GM12878 (cell line): ENCODE results near the gene TICRR. TPM values are rescaled to one million over a fixed set of nuclear protein-coding genes. Genes with fewer than 3 reads are reported as not detected.

Experiments used
- ATAC-seq: fragments of 200-7000 bp; cut with Tn5 transposase; 3 replicates; pipeline ENCODE4 v1.9.1; 2020; ENCODE audit warnings: mild to moderate bottlenecking, moderate library complexity
- BruUV-seq: library from RNA; stranded (reverse); fragments of 400-500 nt; replicated peaks from 2 replicates; lab custom pipeline; 2021; lab: Mats Ljungman, UMichigan
- CTCF ChIA-PET: fragments of 300-600 bp; sonication (Branson Sonifier 250); formaldehyde crosslinking; extraction: SDS; loops from one replicate; lab custom pipeline; 2021; ENCODE audit warnings: inconsistent platforms; lab: Yijun Ruan, JAX
- POLR2A ChIA-PET: fragments of 350-600 bp; formaldehyde crosslinking; extraction: SDS; loops from one replicate; lab custom pipeline; 2021; ENCODE audit warnings: inconsistent platforms; lab: Charles Lee
- RAD21 ChIA-PET: fragments of 300-600 bp; sonication (Branson Sonifier 250); formaldehyde crosslinking; loops from one replicate; lab custom pipeline; 2023; ENCODE audit warnings: antibody characterized with exemption; ENCODE audit not compliant: unreplicated experiment; lab: Charles Lee
- SMC1A ChIA-PET: fragments of 300-600 bp; sonication (Branson Sonifier 250); formaldehyde crosslinking; loops from one replicate; lab custom pipeline; 2023; ENCODE audit not compliant: unreplicated experiment, uncharacterized antibody; lab: Charles Lee
- DNase-seq: peaks from one replicate; pipeline ENCODE4 v3.0.0-alpha.2; 2011; ENCODE audit warnings: low read depth, low spot score
- FAIRE-seq: peaks from 3 replicates; lab custom pipeline; 2011; peaks lifted over from hg19 to GRCh38; lab: Jason Lieb, UNC
- H2AFZ ChIP-seq: 2 replicates; pipeline ENCODE4 v1.6.0; 2011; ENCODE audit warnings: low read depth, low read length, control low read depth; ENCODE audit not compliant: control insufficient read depth
- H3K27ac ChIP-seq: 2 replicates; pipeline ENCODE4 v1.5.1; 2011; ENCODE audit warnings: control low read depth; ENCODE audit not compliant: control insufficient read depth, insufficient read depth
- H3K27me3 ChIP-seq, 2 experiments: replicated peaks in 1 of 2; 2 replicates each; pipeline versions ENCODE4 v1.6.0 to v1.6.1; 2011; ENCODE audit warnings: low read length in 1 of 2; ENCODE audit not compliant: control insufficient read depth in 2 of 2, insufficient read depth in 2 of 2
- H3K36me3 ChIP-seq, 2 experiments: 2 replicates each; pipeline ENCODE4 v1.5.1; 2011; ENCODE audit warnings: low read length in 1 of 2; ENCODE audit not compliant: control insufficient read depth in 2 of 2, insufficient read depth in 2 of 2
- H3K4me1 ChIP-seq: 2 replicates; pipeline ENCODE4 v1.6.1; 2011; ENCODE audit warnings: mild to moderate bottlenecking, low read length, moderate library complexity, mixed read lengths; ENCODE audit not compliant: control insufficient read depth, insufficient read depth
- H3K4me2 ChIP-seq: 2 replicates; pipeline ENCODE4 v1.6.0; 2011; ENCODE audit warnings: control low read depth; ENCODE audit not compliant: control insufficient read depth, insufficient read depth
- H3K4me3 ChIP-seq: fragments of 200-600 bp; sonication (generic); 2 replicates; pipeline ENCODE4 v1.5.1; 2016
- H3K79me2 ChIP-seq: 2 replicates; pipeline ENCODE4 v1.6.0; 2011; ENCODE audit warnings: low read length; ENCODE audit not compliant: control insufficient read depth, insufficient read depth
- H3K9ac ChIP-seq: 2 replicates; pipeline ENCODE4 v1.8.0; 2011; ENCODE audit warnings: low read length, control low read depth, mixed read lengths; ENCODE audit not compliant: control insufficient read depth, insufficient read depth
- H3K9me3 ChIP-seq: replicated peaks from 3 replicates; pipeline ENCODE4 v1.5.1; 2011; ENCODE audit warnings: mild to moderate bottlenecking, low read length; ENCODE audit not compliant: control insufficient read depth, insufficient read depth
- H4K20me1 ChIP-seq: 2 replicates; pipeline ENCODE4 v1.6.0; 2011; ENCODE audit not compliant: control insufficient read depth, insufficient read depth
- FOS ChIP-seq: IDR thresholded peaks from 3 replicates; pipeline ENCODE4 v1.6.1; 2011; ENCODE audit warnings: borderline replicate concordance; ENCODE audit not compliant: insufficient read length; ENCODE audit errors: extremely low read depth
- MTA2 ChIP-seq: fragments of 450-650 bp; IDR thresholded peaks from 2 replicates; pipeline ENCODE4 v1.6.1; 2016; ENCODE audit warnings: low read depth, mild to moderate bottlenecking, moderate library complexity
- NR2C1 ChIP-seq: fragments of 450-650 bp; IDR thresholded peaks from 2 replicates; pipeline ENCODE4 v1.6.1; 2017; ENCODE audit warnings: antibody characterized with exemption, mild to moderate bottlenecking, moderate library complexity
- SREBF2 ChIP-seq: IDR thresholded peaks from 2 replicates; pipeline ENCODE4 v1.6.1; 2012; ENCODE audit warnings: mild to moderate bottlenecking, low read length
- STAT1 ChIP-seq: fragments of 450-650 bp; conservative IDR thresholded peaks from 2 replicates; pipeline ENCODE4 v1.6.1; 2014; ENCODE audit warnings: antibody characterized with exemption, mild to moderate bottlenecking
- WGBS: methylation state at CpG from one replicate; pipeline ENCODE4 v1.1.6; 2016; ENCODE audit warnings: low lambda C conversion rate; ENCODE audit not compliant: insufficient replicate concordance, insufficient coverage; ENCODE audit errors: missing lambda C conversion rate; 5-methylcytosine and 5-hydroxymethylcytosine counted together
- in situ Hi-C: fragments of 300-500 bp; cut with MboI; formaldehyde crosslinking; loops from 9 replicates; pipeline ENCODE4 v1.14.3; 2018; ENCODE audit warnings: mixed read lengths
- intact Hi-C: fragments of 100-400 bp; cut with micrococcal nuclease; formaldehyde crosslinking; loops from one replicate; pipeline ENCODE4 v1.14.2; 2022; ENCODE audit not compliant: unreplicated experiment
- polyA plus RNA-seq, 11 experiments: library from polyadenylated mRNA; depleted of rRNA in 4 of 11; unstranded in 6 of 11; stranded (reverse) in 5 of 11; fragments of >200 nt; fragmentation: Nextera tagmentation in 4 of 11; fragmentation: Illumina TruSeq in 1 of 11; extraction: Ambion mirVana in 4 of 11; extraction: Trizol in 1 of 11; gene quantifications; 1 replicate in 1 of 11; 2 replicates in 10 of 11; pipeline versions ENCODE4 v1.2.1 to v1.2.3, GENCODE V29; 2011 to 2016; ENCODE audit warnings: inconsistent platforms in 2 of 11, missing spikeins in 2 of 11, low read depth in 1 of 11
- total RNA-seq, 4 experiments: library from RNA; depleted of rRNA in 3 of 4; stranded (reverse); fragments of >200 nt in 3 of 4; fragmentation: Illumina TruSeq in 1 of 4; extraction: Trizol in 1 of 4; gene quantifications; 2 replicates each; pipeline versions ENCODE4 v1.2.1 to v1.2.3, GENCODE V29; 2013 to 2021
- TF ChIP-seq, protein P1 (sequence below): fragments of 450-650 bp; IDR thresholded peaks from 2 replicates; pipeline ENCODE4 v1.6.1; 2018; ENCODE audit warnings: borderline replicate concordance, mild to moderate bottlenecking; ENCODE audit not compliant: partially characterized antibody

Gene TICRR
- total and polyA plus RNA-seq, 10 of the 15 experiments (the other 5 are each of a cell fraction or from before 2014, with no cell fraction given) = 0.58 to 21.5 (median 11.5) TPM

- Histone ChIP-seq H3K79me2 (peaks cover 56% of the 10 kb centered on the region), H3K4me1 (peaks cover 3% of the 10 kb centered on the region; the same call in 1 of the 2 replicates), H3K9ac (peak overlapping the region; percentile 76), H3K27ac (peak overlapping the region; percentile 66), H3K27me3 (no peaks in the 10 kb centered on the region), H3K4me2 (peak overlapping the region; percentile 64), H4K20me1 (no peaks in the 10 kb centered on the region), H3K36me3 (no peaks in the 10 kb centered on the region), H3K9me3 (no peaks in the 10 kb centered on the region), H2AFZ (peak overlapping the region; percentile 30), H3K4me3 (peak overlapping the region; percentile 87)
- BruUV-seq = no TSS peak
- FAIRE-seq = no peak
- intact Hi-C loops = no loop called here
- CTCF ChIA-PET = interaction anchor here (1.0 kb wide), 1 partner anchor 134 kb away, joined by 3 read pairs; no protein-coding TSS in a partner anchor
- no peak for DNase-seq
- POLR2A ChIA-PET = no interaction called here
- no peak for ATAC-seq
- 0% methylated on average over 1 of the region's 1 CpG for whole genome bisulfite sequencing
- SMC1A ChIA-PET = no interaction called here
- in situ Hi-C loops = loop anchor here (25.0 kb wide), 1 partner anchor 1386 kb away; the partner anchor contains the start of gene RCCD1
- RAD21 ChIA-PET = no interaction called here
- TF ChIP-seq, protein P1, sequence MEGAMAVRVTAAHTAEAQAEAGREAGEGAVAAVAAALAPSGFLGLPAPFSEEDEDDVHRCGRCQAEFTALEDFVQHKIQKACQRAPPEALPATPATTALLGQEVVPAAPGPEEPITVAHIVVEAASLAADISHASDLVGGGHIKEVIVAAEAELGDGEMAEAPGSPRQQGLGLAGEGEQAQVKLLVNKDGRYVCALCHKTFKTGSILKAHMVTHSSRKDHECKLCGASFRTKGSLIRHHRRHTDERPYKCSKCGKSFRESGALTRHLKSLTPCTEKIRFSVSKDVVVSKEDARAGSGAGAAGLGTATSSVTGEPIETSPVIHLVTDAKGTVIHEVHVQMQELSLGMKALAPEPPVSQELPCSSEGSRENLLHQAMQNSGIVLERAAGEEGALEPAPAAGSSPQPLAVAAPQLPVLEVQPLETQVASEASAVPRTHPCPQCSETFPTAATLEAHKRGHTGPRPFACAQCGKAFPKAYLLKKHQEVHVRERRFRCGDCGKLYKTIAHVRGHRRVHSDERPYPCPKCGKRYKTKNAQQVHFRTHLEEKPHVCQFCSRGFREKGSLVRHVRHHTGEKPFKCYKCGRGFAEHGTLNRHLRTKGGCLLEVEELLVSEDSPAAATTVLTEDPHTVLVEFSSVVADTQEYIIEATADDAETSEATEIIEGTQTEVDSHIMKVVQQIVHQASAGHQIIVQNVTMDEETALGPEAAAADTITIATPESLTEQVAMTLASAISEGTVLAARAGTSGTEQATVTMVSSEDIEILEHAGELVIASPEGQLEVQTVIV = no peak
- TF ChIP-seq STAT1 = no peak
- no peak for TF ChIP-seq FOS
- TF ChIP-seq SREBF2 = no peak
- no peak for TF ChIP-seq MTA2
- TF ChIP-seq NR2C1 = no peak
These were observed 1.1 kb downstream of the TICRR start for GRCh38 chr15:89576417-89576773.
